GM19043 (cell line): ENCODE results near the gene BRD4.

Experiments
- ATAC-seq: cut with Tn5 transposase; IDR thresholded peaks from one replicate; pipeline ENCODE4 v1.9.1; 2021; ENCODE audit warnings: low read depth; ENCODE audit not compliant: unreplicated experiment

Gene BRD4

DNA sequence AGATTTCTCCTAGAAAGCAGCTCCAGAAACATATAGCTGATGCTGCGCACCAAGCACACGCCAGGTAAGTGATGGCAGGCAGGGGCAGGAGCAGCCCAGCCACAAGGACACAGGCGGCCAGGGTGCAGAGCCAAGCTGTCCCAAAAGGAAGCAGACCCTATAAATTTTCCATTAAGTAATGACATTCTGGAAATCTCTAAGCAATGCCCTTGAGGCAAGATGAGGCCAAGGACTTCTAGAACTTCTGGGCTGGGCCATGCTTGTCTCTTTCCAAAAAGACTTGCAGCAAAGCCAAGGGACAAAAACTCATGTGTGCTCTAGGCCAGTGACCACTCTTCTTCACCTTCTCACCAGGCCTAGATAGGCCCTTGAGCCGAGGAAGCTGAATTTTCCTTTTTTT lies 57.9 kb downstream of the BRD4 start:
- no peak for ATAC-seq

DNA sequence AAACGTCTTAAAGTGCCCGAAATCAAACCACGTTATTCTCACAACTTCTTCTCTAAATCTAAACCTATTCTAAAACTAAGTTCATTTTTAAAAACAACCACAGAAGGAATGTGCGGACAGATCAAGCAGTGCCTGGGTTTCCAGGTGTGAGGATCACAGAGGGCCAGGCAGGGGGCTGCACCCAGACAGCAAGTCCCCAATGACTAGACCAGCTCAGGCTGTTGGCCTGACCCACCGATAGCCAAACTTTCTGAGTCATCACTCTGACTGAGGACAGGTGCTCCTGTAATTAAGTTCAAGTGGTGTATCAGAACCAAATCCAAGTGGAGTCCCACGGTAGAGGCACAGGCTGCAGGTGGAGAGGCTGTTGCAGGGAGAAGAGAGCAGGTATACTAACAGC lies 62.5 kb downstream of the BRD4 start:
- no peak for ATAC-seq

DNA sequence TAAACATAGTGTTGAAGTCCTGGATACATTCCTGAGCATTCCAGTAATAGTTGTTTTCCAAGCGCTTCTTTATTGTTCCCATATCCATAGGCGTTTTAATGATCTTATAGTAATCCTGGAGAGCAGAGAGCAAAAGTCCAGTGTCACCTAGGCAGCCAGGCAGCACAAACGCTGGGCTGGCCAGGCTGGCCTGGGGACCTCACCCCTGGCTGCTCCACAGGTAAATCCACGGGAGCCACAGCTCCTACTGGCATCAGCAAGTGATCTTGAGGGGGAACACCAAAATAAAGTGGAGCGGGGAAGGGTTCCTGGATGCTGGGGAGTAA lies 63.4 kb downstream of the BRD4 start:
- no peak for ATAC-seq

DNA sequence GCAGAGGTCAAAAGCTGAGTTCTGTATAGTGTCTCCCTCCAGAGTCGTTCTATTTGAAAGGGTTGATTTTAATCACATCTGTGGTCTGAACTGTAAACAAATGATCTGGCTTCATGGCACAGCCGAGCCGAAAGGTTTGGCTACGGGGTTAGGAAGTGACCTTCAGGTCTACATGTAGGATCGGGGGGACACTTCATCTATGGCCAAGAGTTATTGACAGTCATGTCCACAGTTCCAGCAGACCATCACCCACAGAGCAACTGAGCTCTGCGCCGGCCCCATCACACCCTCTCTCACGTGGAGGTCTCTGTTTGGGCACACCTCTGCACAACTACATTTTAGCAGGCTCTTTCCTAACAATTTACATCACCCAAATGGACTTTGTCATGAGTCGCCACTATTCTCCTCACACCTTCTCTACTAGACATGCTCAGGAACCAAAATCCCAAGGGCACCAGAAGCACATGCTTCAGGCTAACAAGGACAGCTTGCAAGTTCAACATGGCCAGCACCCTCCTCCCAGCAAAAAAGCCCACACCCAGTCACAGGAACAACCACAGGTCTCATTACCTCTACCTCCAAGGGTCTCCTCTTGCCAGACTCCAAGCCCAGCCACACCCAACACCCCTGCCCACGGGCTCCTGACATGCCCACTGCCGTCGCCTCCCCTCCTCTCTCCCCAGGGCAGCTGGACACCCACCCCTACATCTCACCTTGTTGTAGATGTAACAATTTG lies 64.0 kb downstream of the BRD4 start:
- ATAC-seq = no peak

DNA sequence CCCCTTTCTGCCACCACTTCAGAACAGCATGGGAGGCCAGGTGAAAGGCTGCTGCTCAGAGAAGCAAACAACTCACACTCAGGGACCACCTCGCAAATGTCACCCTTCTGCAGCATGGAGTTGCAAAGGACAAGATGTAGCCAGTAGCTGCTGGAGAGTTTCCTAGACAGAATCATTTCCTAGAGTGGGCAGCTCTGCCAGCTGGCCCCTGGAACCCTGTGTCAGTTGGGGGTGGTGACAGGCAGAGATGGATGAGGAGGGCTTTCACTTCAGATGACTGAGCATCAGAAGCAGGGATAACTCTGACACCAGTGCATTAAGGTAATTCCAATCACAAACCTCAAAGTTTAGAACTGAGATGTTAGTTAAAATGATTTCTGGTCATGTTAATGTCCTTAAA lies 65.7 kb downstream of the BRD4 start:
- ATAC-seq = no peak

DNA sequence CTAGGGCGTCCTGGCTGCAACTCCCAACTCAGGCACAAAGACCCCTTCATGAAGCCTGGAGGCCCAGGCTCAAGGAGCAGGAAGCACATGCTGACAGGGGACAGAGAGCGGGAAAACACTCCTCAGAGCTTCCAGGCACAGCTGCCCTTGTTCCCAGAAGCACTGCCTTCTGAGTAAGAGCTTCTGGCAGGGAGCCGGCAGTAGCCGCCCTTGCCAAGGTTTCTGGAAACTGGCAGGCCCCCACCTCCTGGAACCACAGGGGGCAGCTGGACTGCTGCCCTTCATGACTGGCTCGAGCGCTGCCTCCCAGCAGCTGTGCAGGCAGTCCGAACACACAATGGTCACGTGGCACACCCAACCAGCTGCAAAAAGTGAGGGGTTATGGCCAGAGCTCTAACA lies 66.5 kb downstream of the BRD4 start:
- ATAC-seq = no peak

DNA sequence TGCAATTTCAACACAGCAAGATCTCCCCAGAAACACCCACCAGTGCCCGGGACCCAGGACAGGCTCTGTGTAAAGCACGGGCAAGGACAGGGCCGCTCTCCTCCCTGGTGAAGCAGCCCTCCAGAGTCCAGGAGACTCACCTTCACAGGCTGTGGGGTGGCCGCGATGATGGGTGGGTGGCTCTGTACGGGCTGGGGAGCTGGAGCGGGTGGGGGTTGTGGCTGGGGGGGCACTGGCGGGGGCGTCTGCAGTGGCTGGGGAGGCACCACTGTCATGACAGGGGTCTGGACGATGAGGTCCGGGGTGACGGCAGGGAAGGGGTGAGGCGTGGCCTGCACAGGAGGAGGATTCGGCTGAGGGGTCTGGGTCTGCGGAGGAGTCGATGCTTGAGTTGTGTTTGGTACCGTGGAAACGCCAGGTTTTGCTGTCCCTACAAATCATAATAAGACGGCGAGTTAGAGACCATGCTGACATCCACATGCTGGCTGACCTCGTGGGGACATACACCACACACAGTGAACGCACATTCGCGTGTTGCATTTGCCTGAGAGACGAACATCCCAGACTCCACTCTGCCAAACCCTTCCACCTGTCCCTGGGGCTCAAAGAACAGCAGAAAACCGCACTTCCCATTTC lies 67.0 kb downstream of the BRD4 start:
- ATAC-seq = no peak

DNA sequence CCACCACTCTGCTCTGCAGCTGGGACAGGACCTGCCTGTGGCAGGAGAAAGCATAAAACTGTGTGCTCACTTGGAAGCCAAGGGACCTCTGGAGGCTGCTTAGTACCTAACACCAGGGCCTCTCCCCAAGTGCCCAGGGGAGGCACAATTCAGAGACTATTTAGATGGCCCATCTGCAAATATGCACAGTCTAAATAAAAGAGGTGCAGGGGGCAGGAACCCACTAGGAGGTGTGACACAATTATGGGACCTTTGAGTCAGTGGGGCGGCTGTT lies 67.5 kb downstream of the BRD4 start:
- ATAC-seq = no peak

DNA sequence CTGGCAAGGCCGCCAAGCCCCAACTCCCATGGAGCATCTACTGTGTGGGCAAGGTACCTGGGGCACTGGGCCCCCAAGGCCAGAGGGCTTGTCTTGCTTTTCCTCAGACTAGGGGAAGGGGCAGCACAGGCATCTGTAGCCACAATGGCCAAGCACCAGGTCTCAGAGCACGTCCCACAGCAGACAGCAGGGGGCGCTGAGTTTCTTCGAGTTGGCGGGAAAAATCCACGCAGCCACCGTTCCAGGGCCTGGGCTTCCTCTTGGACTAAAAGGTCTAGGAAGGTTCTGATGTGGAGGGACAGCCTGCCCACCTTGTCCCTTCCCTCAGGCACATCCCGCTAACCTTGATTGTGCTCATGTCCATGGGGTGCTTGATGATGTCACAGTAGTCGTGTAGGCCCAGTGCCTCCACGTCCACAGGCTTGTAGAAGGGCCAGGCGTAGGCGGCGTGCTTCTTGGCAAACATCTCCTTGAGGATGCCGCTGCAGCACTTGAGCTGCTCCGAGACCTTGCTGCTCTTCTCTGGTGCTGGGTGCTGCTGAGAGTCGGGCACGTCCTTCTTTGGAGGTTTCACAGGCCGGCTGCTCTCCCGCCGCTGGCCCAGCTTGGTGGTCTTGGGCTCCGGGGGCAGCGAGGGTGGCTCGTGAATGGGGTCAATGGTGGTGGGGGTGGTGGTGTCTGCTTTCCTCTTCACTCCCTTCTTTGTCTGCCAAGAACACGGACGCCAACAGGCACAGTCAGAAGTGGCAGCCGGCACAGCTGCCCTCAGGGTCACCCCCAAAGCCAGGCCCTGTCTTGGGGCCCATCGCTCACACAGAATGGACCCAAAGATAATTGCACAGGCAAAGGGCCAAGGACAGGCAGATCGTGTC lies 68.0 kb downstream of the BRD4 start:
- no peak for ATAC-seq

DNA sequence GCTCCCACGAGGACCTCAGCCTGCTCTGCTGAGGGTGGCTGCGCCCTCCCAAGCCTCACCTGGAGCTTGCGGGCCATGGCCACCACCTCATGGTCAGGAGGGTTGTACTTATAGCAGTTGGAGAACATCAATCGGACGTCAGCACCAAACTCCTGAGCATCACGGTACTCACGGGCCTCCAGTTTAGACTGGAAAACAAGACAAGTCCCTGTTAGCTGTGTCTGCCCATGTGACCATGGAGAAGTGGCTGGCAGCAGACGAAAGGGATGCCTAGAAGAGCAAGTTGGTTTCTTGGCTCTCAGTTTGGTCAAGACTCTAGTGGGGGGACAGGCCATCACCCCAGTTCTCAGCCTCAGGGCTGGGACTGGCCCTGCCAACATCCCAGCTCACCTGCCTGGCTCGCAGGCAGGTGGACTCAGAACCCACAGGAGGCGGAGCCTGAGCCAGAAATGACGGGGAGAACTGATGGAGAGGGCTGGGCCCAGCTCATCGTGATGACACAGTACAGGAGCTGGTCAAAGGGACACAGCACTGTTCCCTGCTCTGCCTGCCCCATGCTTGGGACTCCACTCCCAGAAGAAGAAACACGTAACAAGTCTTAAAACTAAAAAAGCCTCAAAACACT lies 68.9 kb downstream of the BRD4 start:
- ATAC-seq = no peak

DNA sequence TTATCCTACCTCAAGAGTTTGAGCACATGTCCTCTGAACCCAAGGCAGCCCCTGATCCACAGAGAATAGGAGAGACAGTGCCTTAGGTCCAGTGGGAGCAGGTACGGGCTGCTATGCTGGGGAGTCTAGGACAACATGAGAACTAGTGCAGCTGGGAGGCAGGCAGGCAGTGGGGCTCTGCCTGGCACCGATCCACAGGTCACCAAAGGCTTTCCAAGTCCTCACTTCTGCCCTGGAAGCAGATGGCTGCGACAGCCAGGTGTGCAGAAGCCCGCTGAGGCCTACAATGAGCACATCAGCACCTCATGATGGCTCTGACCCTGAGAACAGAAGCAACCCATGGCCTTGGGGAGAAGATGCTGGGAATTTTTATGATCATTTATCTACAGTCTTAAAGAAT lies 70.3 kb downstream of the BRD4 start:
- no peak for ATAC-seq

DNA sequence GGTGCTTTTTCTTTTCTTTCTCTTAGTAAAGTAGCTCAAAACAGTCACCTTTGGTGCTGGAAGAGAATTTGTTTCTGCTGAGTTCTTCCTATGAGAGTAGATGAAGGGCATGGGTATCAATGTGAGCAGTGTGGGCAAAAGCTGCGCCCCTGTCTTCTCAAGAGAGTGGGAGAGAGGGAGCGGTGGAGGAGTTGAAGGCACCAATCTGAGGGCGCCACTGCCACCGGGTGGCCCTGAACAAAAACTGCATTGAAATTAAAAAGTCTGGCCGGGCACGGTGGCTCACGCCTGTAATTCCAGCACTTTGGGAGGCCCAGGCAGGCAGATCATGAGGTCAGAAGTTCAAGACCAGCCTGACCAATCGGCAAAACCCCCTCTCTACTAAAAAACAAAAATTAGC lies 71.4 kb downstream of the BRD4 start:
- no peak for ATAC-seq

DNA sequence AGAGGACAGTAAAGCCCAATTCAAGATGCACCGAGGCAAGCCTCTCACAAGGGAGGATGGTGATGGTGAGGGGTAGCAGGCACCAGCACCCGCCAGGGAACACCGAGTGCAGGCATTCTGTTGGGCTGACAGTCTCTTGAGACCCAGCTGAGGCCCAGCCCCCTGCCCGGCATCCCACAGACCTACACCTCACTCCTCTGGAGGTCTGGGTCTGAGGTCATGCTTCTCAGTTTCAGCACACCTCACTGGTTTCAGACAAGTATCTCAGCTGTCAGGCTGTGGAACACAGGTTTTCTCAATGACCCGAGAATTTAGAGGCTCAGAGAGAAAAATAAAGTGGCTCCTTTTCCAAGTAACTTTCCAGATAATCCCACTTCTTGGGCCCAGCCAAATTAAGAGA lies 72.4 kb downstream of the BRD4 start:
- no peak for ATAC-seq

DNA sequence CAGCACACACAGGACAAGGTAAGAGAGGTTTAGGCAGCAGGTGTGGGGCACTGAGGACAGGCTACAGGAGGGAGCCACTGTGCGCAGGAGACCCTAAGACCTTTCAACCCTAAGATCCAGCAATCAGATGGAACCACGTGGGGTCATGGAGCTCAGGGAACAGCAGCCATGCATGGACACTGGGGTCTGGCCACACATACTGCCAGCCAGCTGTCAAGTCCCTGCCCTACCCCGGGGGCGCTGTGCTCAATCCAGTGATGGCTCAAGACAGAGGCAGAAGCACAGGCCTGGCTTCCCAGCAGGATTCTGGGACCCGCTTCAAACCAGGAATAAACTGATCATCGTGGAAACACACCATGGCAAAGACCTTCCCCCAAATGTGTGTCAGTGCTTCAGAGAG lies 74.6 kb downstream of the BRD4 start:
- no peak for ATAC-seq

DNA sequence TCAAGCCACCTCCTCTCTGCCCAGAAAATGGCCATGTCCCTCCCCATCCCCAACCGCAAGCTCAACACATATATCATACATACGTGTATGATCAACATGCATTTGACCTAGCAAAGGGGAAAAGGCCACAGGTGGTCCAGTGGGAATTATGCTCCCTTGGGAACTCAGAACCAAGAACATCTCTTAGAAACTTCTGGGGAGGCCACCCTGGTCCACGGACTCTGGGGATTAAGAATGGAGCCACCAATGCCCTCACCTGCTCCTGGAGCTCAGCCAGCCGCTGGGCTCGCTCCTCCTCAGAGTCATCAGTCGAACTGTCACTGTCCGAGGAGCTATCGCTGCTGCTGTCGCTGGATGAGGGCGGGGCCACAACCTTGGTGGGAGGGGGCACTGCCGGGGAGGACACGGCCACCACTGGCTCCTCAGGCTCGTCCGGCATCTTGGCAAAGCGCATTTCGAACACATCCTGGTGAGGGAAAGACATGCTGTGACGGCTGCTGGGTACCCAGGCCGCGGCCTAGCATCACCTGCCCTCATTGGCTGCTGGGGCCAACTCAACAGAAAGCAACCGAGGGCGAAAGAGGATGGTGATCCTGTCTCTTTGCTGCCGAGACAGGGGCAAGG lies 75.5 kb downstream of the BRD4 start:
- no peak for ATAC-seq

DNA sequence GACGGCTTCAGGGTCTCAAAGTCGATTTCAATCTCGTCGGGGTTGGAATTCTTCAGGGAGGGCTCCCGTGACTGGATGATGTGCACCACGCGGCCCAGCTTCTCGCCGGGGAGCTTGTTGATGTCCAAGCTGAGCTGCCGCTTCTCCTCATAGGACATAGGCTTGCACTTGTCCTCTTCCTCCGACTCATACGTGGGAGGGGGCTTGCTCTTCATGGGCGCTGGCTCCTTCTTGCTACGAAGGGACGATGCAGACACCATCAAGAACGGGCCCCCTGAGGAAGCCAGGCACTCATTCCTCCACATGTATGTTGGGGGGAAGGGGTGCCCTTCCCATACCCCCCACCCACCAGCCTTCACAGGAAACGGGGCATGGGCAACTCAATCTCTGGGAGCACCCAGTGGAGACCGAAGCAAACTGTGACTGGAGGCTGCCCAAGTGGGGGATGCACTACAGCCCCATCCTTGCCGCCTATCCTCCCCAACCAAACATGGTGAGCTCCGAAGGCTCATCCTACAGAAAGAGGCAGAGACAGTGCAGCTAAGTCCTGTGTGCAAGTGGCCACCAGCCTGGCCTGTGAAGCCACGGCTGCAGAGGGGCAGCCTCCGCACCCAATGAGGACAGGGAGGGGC lies 76.9 kb downstream of the BRD4 start:
- ATAC-seq = no peak

DNA sequence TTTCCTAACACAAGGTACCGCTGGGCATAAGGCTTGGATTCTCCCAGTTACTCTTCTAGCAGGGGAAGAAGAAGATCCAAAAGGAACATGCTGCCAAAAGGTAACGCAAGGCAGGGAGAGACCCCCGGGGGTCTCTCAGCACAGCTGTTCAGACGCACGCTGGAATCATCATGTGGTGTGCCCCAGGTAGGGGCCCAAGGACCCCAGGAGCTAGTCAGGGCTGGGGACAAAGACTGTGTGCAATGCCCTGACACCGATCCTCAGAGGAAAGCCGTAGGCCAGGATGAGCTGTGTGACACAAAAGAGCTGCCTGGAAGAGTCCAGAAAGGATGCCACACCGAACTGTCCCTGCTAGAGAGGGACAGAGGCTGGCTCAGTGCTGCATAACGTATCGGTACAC lies 77.8 kb downstream of the BRD4 start:
- ATAC-seq = no peak

DNA sequence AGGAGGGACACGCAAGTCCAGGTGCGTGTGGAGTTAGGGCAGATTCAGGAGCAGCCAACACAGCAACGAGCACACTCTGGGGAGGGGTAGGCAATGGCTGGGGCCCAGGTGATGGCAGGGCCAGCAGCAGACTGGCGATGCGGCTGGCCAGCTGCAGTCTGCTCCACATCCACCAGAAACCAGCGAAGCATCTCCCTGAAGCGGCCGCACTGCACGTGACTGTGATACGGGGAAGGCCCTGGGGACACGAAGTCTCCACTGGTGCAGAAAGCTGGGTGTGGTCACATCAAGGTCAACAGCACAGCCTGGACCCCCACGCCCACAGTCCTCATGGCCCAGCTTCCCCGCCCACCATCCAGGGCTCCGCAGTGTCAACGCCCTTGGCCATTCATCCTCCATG lies 78.8 kb downstream of the BRD4 start:
- no peak for ATAC-seq

DNA sequence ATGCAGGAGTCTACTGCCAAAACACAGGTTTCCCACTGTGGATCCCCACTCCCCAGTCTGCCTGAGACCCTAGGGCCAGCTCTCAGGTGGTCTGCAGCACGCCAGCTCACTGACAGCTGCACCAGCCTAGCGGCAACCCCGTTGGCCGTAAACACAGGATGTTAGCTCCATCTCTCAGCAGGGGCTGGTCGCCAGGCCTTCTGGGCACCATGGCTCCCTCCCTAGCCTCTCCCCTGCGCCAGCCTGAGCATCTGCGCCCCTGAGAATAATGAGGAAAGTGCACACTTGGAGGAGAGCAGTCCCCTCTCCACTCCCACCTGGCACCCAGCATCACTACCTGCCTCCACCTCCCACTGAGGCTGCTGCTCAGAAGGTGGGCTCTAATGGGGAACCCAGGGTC lies 79.3 kb downstream of the BRD4 start:
- ATAC-seq = no peak

DNA sequence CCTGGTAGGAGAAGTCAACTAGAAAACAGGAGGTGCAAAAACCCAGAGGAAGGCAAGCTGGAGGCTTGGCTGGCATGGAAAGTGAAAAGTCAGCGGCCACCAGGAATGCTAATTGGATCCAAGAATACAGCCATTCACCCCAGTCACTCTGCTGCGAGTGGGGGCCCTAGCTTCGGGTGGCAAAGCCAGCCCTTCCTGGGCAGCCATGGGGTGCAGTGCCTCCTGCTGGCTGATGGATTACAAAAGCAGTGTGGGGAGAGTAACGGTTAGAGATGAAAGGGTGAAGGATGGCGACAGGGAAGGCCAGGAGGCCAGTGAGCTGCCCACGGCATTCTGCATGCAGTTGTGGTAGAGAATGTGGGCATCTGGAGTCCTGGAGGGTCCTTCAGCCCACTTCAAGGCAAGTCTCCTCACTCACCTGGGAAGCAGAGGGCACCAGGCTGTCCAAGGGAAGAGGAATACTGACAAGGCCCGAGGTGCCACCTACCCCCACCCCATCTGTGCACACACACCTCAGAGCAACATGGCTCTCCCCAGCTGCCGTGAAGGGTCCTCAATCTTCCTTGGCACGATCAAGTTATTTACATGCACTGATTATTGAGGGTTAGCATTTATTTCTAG lies 79.8 kb downstream of the BRD4 start:
- no peak for ATAC-seq
